H9 (cell line): ENCODE results near the gene EPHB6. TPM values are rescaled to one million over a fixed set of nuclear protein-coding genes. Genes with fewer than 3 reads are reported as not detected.

Source experiments
- DNase-seq: peaks from one replicate; pipeline ENCODE4 v3.0.0-alpha.2; 2017
- H2AFZ ChIP-seq: one replicate; pipeline ENCODE4 v1.6.1; 2013; ENCODE audit warnings: mild to moderate bottlenecking, low read length, control low read depth, moderate library complexity
- H2AK5ac ChIP-seq: 2 replicates; pipeline ENCODE4 v1.6.1; 2013; ENCODE audit warnings: low read length, control low read depth, mixed read lengths; ENCODE audit not compliant: insufficient read length
- H2BK120ac ChIP-seq: one replicate; pipeline ENCODE4 v1.6.1; 2013; ENCODE audit warnings: low read depth, mild to moderate bottlenecking, low read length, control low read depth, inconsistent platforms; ENCODE audit not compliant: poor library complexity, severe bottlenecking
- H2BK12ac ChIP-seq: 2 replicates; pipeline ENCODE4 v1.6.1; 2013; ENCODE audit warnings: low read length, control low read depth, mixed read lengths, low read depth; ENCODE audit not compliant: insufficient read length
- H2BK15ac ChIP-seq: 2 replicates; pipeline ENCODE4 v1.6.1; 2013; ENCODE audit warnings: low read depth, low read length, control low read depth
- H2BK20ac ChIP-seq: one replicate; pipeline ENCODE4 v1.6.1; 2013; ENCODE audit warnings: low read depth, mild to moderate bottlenecking, low read length, control low read depth, inconsistent platforms; ENCODE audit not compliant: poor library complexity, severe bottlenecking
- H2BK5ac ChIP-seq: 2 replicates; pipeline ENCODE4 v1.6.1; 2013; ENCODE audit warnings: low read length, control low read depth, mixed read lengths; ENCODE audit not compliant: insufficient read length
- H3K14ac ChIP-seq: 2 replicates; pipeline ENCODE4 v1.6.1; 2013; ENCODE audit warnings: low read length, control low read depth; ENCODE audit not compliant: insufficient read depth
- H3K18ac ChIP-seq: 2 replicates; pipeline ENCODE4 v1.6.1; 2013; ENCODE audit warnings: low read depth, mild to moderate bottlenecking, mixed read lengths, low read length, control low read depth; ENCODE audit not compliant: insufficient read length
- H3K23ac ChIP-seq: 2 replicates; pipeline ENCODE4 v1.6.1; 2013; ENCODE audit warnings: low read length, control low read depth, mixed read lengths, low read depth; ENCODE audit not compliant: insufficient read length
- H3K23me2 ChIP-seq: 2 replicates; pipeline ENCODE4 v1.6.1; 2013; ENCODE audit warnings: low read depth, mild to moderate bottlenecking, mixed read lengths, low read length, control low read depth; ENCODE audit not compliant: insufficient read length, poor library complexity, severe bottlenecking
- H3K27ac ChIP-seq: 2 replicates; pipeline ENCODE4 v1.5.1; 2013; ENCODE audit warnings: low read length, control low read depth, mixed read lengths, low read depth; ENCODE audit not compliant: insufficient read length
- H3K27me3 ChIP-seq: 2 replicates; pipeline ENCODE4 v1.6.1; 2013; ENCODE audit warnings: low read length, control low read depth, inconsistent platforms; ENCODE audit not compliant: insufficient read depth
- H3K4ac ChIP-seq: 2 replicates; pipeline ENCODE4 v1.6.1; 2013; ENCODE audit warnings: low read depth, mild to moderate bottlenecking, control low read depth, inconsistent platforms, low read length, moderate library complexity
- H3K4me1 ChIP-seq: 2 replicates; pipeline ENCODE4 v1.6.1; 2013; ENCODE audit warnings: low read length, control low read depth, inconsistent platforms; ENCODE audit not compliant: insufficient read depth
- H3K4me2 ChIP-seq: 2 replicates; pipeline ENCODE4 v1.6.1; 2013; ENCODE audit warnings: low read length, control low read depth, mixed read lengths; ENCODE audit not compliant: insufficient read length, insufficient read depth
- H3K56ac ChIP-seq: 2 replicates; pipeline ENCODE4 v1.6.1; 2013; ENCODE audit warnings: low read depth, mild to moderate bottlenecking, mixed read lengths, low read length, control low read depth; ENCODE audit not compliant: insufficient read length
- H3K79me1 ChIP-seq: 2 replicates; pipeline ENCODE4 v1.6.1; 2013; ENCODE audit warnings: low read depth, mild to moderate bottlenecking, moderate library complexity, low read length, control low read depth, inconsistent platforms; ENCODE audit not compliant: insufficient read depth, poor library complexity, severe bottlenecking
- H3K79me2 ChIP-seq: 2 replicates; pipeline ENCODE4 v1.6.1; 2013; ENCODE audit warnings: low read length, control low read depth, inconsistent platforms; ENCODE audit not compliant: insufficient read depth
- H3K9ac ChIP-seq: 2 replicates; pipeline ENCODE4 v1.6.1; 2013; ENCODE audit warnings: low read length, control low read depth, mixed read lengths; ENCODE audit not compliant: insufficient read length; ENCODE audit errors: extremely low read depth
- H3K9me3 ChIP-seq: one replicate; pipeline ENCODE4 v1.6.1; 2013; ENCODE audit warnings: low read depth, low read length, inconsistent platforms; ENCODE audit not compliant: control insufficient read depth
- H3T11ph ChIP-seq: one replicate; pipeline ENCODE4 v1.6.1; 2013; ENCODE audit warnings: mild to moderate bottlenecking, low read length, control low read depth, inconsistent platforms
- H4K20me1 ChIP-seq: one replicate; pipeline ENCODE4 v1.6.1; 2013; ENCODE audit not compliant: control insufficient read depth, insufficient read length, insufficient read depth
- H4K5ac ChIP-seq: 2 replicates; pipeline ENCODE4 v1.6.1; 2013; ENCODE audit warnings: low read depth, mild to moderate bottlenecking, mixed read lengths, low read length, control low read depth; ENCODE audit not compliant: insufficient read length
- H4K8ac ChIP-seq: replicated peaks from 2 replicates; pipeline ENCODE4 v1.6.1; 2013; ENCODE audit warnings: low read length, control low read depth, mixed read lengths, low read depth; ENCODE audit not compliant: insufficient read length
- H4K91ac ChIP-seq: 2 replicates; pipeline ENCODE4 v1.6.1; 2013; ENCODE audit warnings: low read depth, mild to moderate bottlenecking, moderate library complexity, mixed read lengths, low read length, control low read depth; ENCODE audit not compliant: insufficient read length
- H3K27ac Mint-ChIP-seq, 3 experiments: 2 replicates in 2 of 3; 3 replicates in 1 of 3; pipeline ENCODE4 v1.8.0; 2020 to 2021; ENCODE audit warnings: mixed read lengths in 3 of 3, mild to moderate bottlenecking in 1 of 3, moderate library complexity in 1 of 3
- H3K27me3 Mint-ChIP-seq: 2 replicates; pipeline ENCODE4 v1.8.0; 2021; ENCODE audit warnings: low read depth, mild to moderate bottlenecking, moderate library complexity, mixed read lengths
- H3K36me3 Mint-ChIP-seq, 3 experiments: 2 replicates in 2 of 3; 3 replicates in 1 of 3; pipeline ENCODE4 v1.8.0; 2020 to 2021; ENCODE audit warnings: low read depth in 3 of 3, mixed read lengths in 3 of 3; ENCODE audit not compliant: insufficient read depth in 1 of 3
- H3K4me1 Mint-ChIP-seq, 2 experiments: 2 replicates each; pipeline ENCODE4 v1.8.0; 2020; ENCODE audit warnings: mixed read lengths in 2 of 2
- H3K4me3 Mint-ChIP-seq, 2 experiments: 2 replicates in 1 of 2; 3 replicates in 1 of 2; pipeline ENCODE4 v1.8.0; 2020 to 2021; ENCODE audit warnings: mild to moderate bottlenecking in 2 of 2, mixed read lengths in 2 of 2, moderate library complexity in 1 of 2
- H3K9me3 Mint-ChIP-seq, 2 experiments: 2 replicates in 1 of 2; 3 replicates in 1 of 2; pipeline ENCODE4 v1.8.0; 2020; ENCODE audit warnings: mild to moderate bottlenecking in 2 of 2, mixed read lengths in 2 of 2, moderate library complexity in 1 of 2
- CTCF ChIP-seq: fragments of 200-600 bp; sonication (generic); conservative IDR thresholded peaks from 3 replicates; pipeline ENCODE4 v1.8.0; 2021; ENCODE audit warnings: antibody characterized with exemption, mild to moderate bottlenecking
- WGBS: extraction: QIAGEN DNeasy Blood & Tissue Kit; methylation state at CpG from one replicate; pipeline ENCODE4 v1.1.7; 2013; ENCODE audit warnings: missing lambda C conversion rate, low lambda C conversion rate, mixed read lengths; ENCODE audit not compliant: insufficient read length; ENCODE audit errors: extremely low coverage; 5-methylcytosine and 5-hydroxymethylcytosine counted together
- total RNA-seq: library from RNA; stranded (reverse); gene quantifications from 2 replicates; pipeline ENCODE4 v1.2.1, GENCODE V29; 2021

EPHB6 gene
- total RNA-seq, 1 experiment from 2014 or later = 9.7 TPM

- Histone ChIP-seq H3T11ph (no peak overlapping the region), H4K8ac (no peak overlapping the region), H3K27ac (no peak overlapping the region), H3K9ac (no peak overlapping the region), H3K27me3 (no peaks in the 10 kb centered on the region), H2BK20ac (no peak overlapping the region), H2AFZ (no peak overlapping the region), H3K4me1 (no peaks in the 10 kb centered on the region), H3K23me2 (no peaks in the 10 kb centered on the region), H2BK5ac (no peak overlapping the region), H3K4ac (no peak overlapping the region), H3K79me1 (no peaks in the 10 kb centered on the region), H2AK5ac (no peak overlapping the region), H3K9me3 (no peaks in the 10 kb centered on the region), H3K18ac (no peak overlapping the region), H3K14ac (no peak overlapping the region), H4K20me1 (no peaks in the 10 kb centered on the region), H3K23ac (no peak overlapping the region), H2BK15ac (no peak overlapping the region), H4K5ac (no peak overlapping the region), H3K79me2 (no peaks in the 10 kb centered on the region), H2BK12ac (no peak overlapping the region), H2BK120ac (no peak overlapping the region), H4K91ac (no peak overlapping the region), H3K4me2 (no peak overlapping the region), H3K56ac (no peak overlapping the region)
- H3K27ac Mint-ChIP-seq = no peak overlapping the region; a peak in 1 of 7 replicates
- no peak for TF ChIP-seq CTCF
- H3K27me3 Mint-ChIP-seq = peaks cover 5% of the 10 kb centered on the region
- no peaks in the 10 kb centered on the region for H3K4me1 Mint-ChIP-seq
- no CpG with 5 or more reads among the region's 6 CpGs for WGBS
- peaks cover 0 to 9% of the 10 kb centered on the region in 2 experiments; a peak in 2 of 5 replicates for H3K9me3 Mint-ChIP-seq
- H3K4me3 Mint-ChIP-seq = no peak overlapping the region
- peaks cover 0 to 21% (median 8%) of the 10 kb centered on the region in 3 experiments; a peak in 5 of 7 replicates for H3K36me3 Mint-ChIP-seq
- DNase-seq = no peak
Measured at GRCh38 chr7:142874837-142875236, 20.0 kb downstream of the EPHB6 start.
